ENCODE results near the gene CES5A. TPM values are rescaled to one million over a fixed set of nuclear protein-coding genes. Genes with fewer than 3 reads are reported as not detected.

CES5A gene, protein sequence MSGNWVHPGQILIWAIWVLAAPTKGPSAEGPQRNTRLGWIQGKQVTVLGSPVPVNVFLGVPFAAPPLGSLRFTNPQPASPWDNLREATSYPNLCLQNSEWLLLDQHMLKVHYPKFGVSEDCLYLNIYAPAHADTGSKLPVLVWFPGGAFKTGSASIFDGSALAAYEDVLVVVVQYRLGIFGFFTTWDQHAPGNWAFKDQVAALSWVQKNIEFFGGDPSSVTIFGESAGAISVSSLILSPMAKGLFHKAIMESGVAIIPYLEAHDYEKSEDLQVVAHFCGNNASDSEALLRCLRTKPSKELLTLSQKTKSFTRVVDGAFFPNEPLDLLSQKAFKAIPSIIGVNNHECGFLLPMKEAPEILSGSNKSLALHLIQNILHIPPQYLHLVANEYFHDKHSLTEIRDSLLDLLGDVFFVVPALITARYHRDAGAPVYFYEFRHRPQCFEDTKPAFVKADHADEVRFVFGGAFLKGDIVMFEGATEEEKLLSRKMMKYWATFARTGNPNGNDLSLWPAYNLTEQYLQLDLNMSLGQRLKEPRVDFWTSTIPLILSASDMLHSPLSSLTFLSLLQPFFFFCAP
- total RNA-seq (not detected), polyA plus RNA-seq (under 1 TPM in 1 of 3 donors, not detected in 2; 0.03 TPM)
- long read RNA-seq, donor 1, result 0 reads
- long read RNA-seq, donor 2, result 0 reads

DNA sequence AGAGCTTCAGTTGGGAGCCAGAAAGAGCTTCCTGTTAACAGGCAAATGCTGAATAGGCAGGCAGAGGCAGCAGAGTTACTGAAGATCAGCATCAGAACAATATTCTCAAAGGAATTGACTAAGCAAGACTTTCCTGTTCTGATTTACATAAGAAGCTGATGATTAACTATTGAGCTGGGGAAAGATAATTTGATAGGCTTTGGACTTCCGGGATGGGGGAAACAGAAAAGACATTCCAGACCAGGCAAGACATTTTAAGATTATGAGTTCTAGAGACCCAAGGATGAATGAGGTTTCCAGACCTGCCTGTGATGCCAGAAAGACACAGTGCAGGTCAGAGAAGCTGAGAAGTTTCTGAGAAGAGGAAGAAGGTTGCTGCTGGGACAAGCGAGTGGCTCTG, at the start of gene CES5A:
Gene CES5A (minus strand): TSS at position 101 of the 400 bp plus-strand sequence. CDS start 152 bp downstream, outside the sequence.
- Histone ChIP-seq H3K9me3 (no peaks in the 10 kb centered on the region), H3K4me1 (no peaks in the 10 kb centered on the region), H3K27me3 (replicated peaks in 1 of 7) (peaks cover 0 to 28% (median 0%) of the 10 kb centered on the region in 7 donors), H3K36me3 (no peaks in the 10 kb centered on the region), H3K4me3 (no peak within 1 kb of the TSS), H3K27ac (no peak within 1 kb of the TSS)
- TF ChIP-seq POLR2A (IDR thresholded peaks at IDR 0.05), result no peak
- TF ChIP-seq, protein P1, sequence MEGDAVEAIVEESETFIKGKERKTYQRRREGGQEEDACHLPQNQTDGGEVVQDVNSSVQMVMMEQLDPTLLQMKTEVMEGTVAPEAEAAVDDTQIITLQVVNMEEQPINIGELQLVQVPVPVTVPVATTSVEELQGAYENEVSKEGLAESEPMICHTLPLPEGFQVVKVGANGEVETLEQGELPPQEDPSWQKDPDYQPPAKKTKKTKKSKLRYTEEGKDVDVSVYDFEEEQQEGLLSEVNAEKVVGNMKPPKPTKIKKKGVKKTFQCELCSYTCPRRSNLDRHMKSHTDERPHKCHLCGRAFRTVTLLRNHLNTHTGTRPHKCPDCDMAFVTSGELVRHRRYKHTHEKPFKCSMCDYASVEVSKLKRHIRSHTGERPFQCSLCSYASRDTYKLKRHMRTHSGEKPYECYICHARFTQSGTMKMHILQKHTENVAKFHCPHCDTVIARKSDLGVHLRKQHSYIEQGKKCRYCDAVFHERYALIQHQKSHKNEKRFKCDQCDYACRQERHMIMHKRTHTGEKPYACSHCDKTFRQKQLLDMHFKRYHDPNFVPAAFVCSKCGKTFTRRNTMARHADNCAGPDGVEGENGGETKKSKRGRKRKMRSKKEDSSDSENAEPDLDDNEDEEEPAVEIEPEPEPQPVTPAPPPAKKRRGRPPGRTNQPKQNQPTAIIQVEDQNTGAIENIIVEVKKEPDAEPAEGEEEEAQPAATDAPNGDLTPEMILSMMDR (IDR thresholded peaks at IDR 0.05 in 8 of 11, conservative IDR thresholded peaks at IDR 0.05 in 3 of 11), result no peak
- no peak for TF ChIP-seq POLR2AphosphoS5 (IDR thresholded peaks at IDR 0.05)
- WGBS, 5 donors, result 74 to 88% (median 82%) methylated on average over 2 of the region's 2 CpGs
- intact Hi-C loops (cut with DNase I; ENCODE audit: low total_unique reads), result no loop called here
- no peak for DNase-seq

DNA sequence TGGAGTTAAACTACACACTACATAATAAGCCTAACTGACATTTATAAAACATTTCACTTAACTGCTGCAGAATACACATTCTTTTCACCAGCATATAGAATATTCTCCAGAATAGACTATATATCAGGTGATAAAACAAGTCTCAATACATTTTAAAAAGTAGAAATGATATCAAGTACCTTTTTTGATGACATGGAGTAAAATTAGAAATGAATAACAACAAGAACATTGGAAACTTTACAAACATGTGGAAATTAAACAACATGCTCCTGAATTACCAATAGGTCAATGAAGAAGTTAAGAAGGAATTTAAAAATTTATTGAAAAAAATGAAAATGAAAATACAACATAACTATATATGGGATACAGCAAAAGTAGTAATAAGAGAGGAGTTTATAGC, 47.5 kb upstream of the CES5A start:
- Histone ChIP-seq H3K27ac (no peak overlapping the region), H3K36me3 (no peaks in the 10 kb centered on the region), H3K9me3 (peaks cover 0 to 22% (median 9%) of the 10 kb centered on the region in 8 donors), H3K4me3 (no peak overlapping the region), H3K4me1 (no peaks in the 10 kb centered on the region), H3K27me3 (replicated peaks in 1 of 7) (peaks cover 0 to 16% (median 0%) of the 10 kb centered on the region in 7 donors)
- intact Hi-C loops (cut with DNase I; ENCODE audit: low total_unique reads), result no loop called here
- TF ChIP-seq, protein P1 (IDR thresholded peaks at IDR 0.05 in 8 of 11, conservative IDR thresholded peaks at IDR 0.05 in 3 of 11), result no peak
- TF ChIP-seq POLR2AphosphoS5 (IDR thresholded peaks at IDR 0.05) (no peak), POLR2A (IDR thresholded peaks at IDR 0.05) (no peak)
- no peak for DNase-seq

DNA sequence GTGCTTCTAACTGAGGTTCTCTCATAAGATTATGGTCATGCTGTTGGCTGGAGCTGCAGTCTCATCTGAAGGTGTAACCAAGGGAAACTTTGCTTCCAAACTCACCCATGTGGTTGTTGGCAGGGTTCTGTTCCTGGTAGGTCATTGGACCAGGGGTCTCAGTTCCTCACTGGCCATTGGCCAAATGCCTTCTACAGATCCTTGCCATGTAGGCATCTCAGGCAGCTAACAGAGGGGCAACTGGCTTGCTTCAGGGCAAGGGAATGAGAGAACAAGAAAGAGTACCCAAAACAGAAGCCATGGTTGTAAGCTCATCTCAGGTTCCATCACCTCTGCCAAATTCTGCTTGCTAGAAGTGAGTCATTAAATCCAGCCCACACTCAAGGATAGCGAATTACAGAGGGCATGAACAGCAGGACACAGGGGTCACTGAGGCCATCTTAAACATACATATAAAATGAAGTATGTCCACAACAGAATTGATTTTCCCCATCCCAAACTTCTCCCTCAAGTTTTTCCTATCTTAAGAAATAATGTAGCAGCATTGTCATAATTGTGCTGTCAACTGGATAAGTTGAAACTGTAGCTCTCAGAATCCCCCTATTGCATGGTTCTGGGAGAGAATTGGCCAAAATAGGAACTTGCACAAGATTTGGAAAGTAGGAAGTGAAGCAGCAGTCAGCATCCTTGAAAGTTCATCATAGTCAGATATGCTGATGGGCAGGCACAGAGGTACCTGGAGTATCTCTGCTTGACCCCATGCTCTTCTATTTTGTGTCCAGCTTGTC, 42.4 kb upstream of the CES5A start:
- H3K27me3 ChIP-seq (replicated peaks in 1 of 7), result peaks cover 0 to 16% (median 0%) of the 10 kb centered on the region in 7 donors
- H3K36me3 ChIP-seq, result no peaks in the 10 kb centered on the region
- H3K27ac ChIP-seq, result no peak overlapping the region
- H3K4me1 ChIP-seq, result no peaks in the 10 kb centered on the region
- no peak for DNase-seq
- intact Hi-C loops (cut with DNase I; ENCODE audit: low total_unique reads), result no loop called here
- no peak overlapping the region for H3K4me3 ChIP-seq
- WGBS, 5 donors, result 76 to 89% (median 76%) methylated on average over 1 of the region's 1 CpG
- H3K9me3 ChIP-seq, result peaks cover 0 to 22% (median 9%) of the 10 kb centered on the region in 8 donors
- TF ChIP-seq POLR2A (IDR thresholded peaks at IDR 0.05) (no peak), POLR2AphosphoS5 (IDR thresholded peaks at IDR 0.05) (no peak)
- TF ChIP-seq, protein P1 (IDR thresholded peaks at IDR 0.05 in 8 of 11, conservative IDR thresholded peaks at IDR 0.05 in 3 of 11), result no peak
